GM19099 (cell line): ENCODE measurements around the gene TRAPPC11.

Source experiments
- POLR2A ChIP-seq: IDR thresholded peaks from 3 replicates; pipeline ENCODE4 v1.6.1; 2011; ENCODE audit warnings: low read depth; ENCODE audit not compliant: insufficient read length; ENCODE audit errors: extremely low read depth

Gene TRAPPC11

GRCh38 chr4:183633476-183634400 is 25.4 kb upstream of the TRAPPC11 start:
- TF ChIP-seq POLR2A = no peak

- TF ChIP-seq POLR2A = no peak
These were observed 23.8 kb upstream of the TRAPPC11 start for GRCh38 chr4:183635321-183635720.

GRCh38 chr4:183635741-183636140 is 23.4 kb upstream of the TRAPPC11 start:
- no peak for TF ChIP-seq POLR2A

- TF ChIP-seq POLR2A = no peak
These were observed 22.6 kb upstream of the TRAPPC11 start for GRCh38 chr4:183636503-183636902.

- no peak for TF ChIP-seq POLR2A
These were observed 22.2 kb upstream of the TRAPPC11 start for GRCh38 chr4:183636923-183637322.

GRCh38 chr4:183637461-183637860 is 21.6 kb upstream of the TRAPPC11 start:
- TF ChIP-seq POLR2A = no peak

- no peak for TF ChIP-seq POLR2A
These were observed 20.7 kb upstream of the TRAPPC11 start for GRCh38 chr4:183638436-183638835.

GRCh38 chr4:183639291-183639690 is 19.8 kb upstream of the TRAPPC11 start:
- no peak for TF ChIP-seq POLR2A

- TF ChIP-seq POLR2A = no peak
These were observed 13.8 kb upstream of the TRAPPC11 start for GRCh38 chr4:183645326-183645725.

- no peak for TF ChIP-seq POLR2A
These were observed 1.5 kb upstream of the TRAPPC11 start for GRCh38 chr4:183657564-183657963.

- no peak for TF ChIP-seq POLR2A
These were observed 598 bp upstream of the TRAPPC11 start for GRCh38 chr4:183658362-183659028.

- no peak for TF ChIP-seq POLR2A
These were observed 764 bp downstream of the TRAPPC11 start for GRCh38 chr4:183659872-183660242.

GRCh38 chr4:183666088-183666487 is 7.0 kb downstream of the TRAPPC11 start:
- no peak for TF ChIP-seq POLR2A

- TF ChIP-seq POLR2A = no peak
These were observed 11.2 kb downstream of the TRAPPC11 start for GRCh38 chr4:183670251-183670650.

- TF ChIP-seq POLR2A = no peak
These were observed 12.0 kb downstream of the TRAPPC11 start for GRCh38 chr4:183670960-183671555.

GRCh38 chr4:183674153-183674552 is 15.1 kb downstream of the TRAPPC11 start:
- no peak for TF ChIP-seq POLR2A

GRCh38 chr4:183675625-183676024 is 16.5 kb downstream of the TRAPPC11 start:
- no peak for TF ChIP-seq POLR2A

GRCh38 chr4:183681119-183681518 is 22.0 kb downstream of the TRAPPC11 start:
- TF ChIP-seq POLR2A = no peak
